GM10847 (cell line): ENCODE results near the gene SLC44A3.

ENCODE experiments used
- POLR2A ChIP-seq: IDR thresholded peaks from 2 replicates; pipeline ENCODE4 v1.6.1; 2011; ENCODE audit not compliant: insufficient read length; ENCODE audit errors: extremely low read depth

SLC44A3 gene

GRCh38 chr1:94936861-94937620 lies 116.9 kb downstream of the SLC44A3 start:
- no peak for TF ChIP-seq POLR2A

GRCh38 chr1:94937820-94938219 lies 117.7 kb downstream of the SLC44A3 start:
- TF ChIP-seq POLR2A = no peak

GRCh38 chr1:94940738-94941137 lies 120.6 kb downstream of the SLC44A3 start:
- no peak for TF ChIP-seq POLR2A

- no peak for TF ChIP-seq POLR2A
Observed at GRCh38 chr1:94942171-94943128, 122.3 kb downstream of the SLC44A3 start.
